HK-2 (cell line): ENCODE data around the gene SPSB4.

Experiments
- DNase-seq: peaks from one replicate; pipeline ENCODE4 v3.0.0-alpha.2; 2018; ENCODE audit not compliant: unreplicated experiment

The SPSB4 gene

GRCh38 chr3:141076036-141076773 lies 25.1 kb downstream of the SPSB4 start:
- DNase-seq, result no peak

- DNase-seq, result no peak
Measured at GRCh38 chr3:141076797-141077571, 25.8 kb downstream of the SPSB4 start.

- DNase-seq, result no peak
Measured at GRCh38 chr3:141077631-141078030, 26.5 kb downstream of the SPSB4 start.

- no peak for DNase-seq
Measured at GRCh38 chr3:141078200-141078599, 27.1 kb downstream of the SPSB4 start.

GRCh38 chr3:141080431-141080830 lies 29.3 kb downstream of the SPSB4 start:
- no peak for DNase-seq

- no peak for DNase-seq
Measured at GRCh38 chr3:141081141-141081795, 30.1 kb downstream of the SPSB4 start.

- no peak for DNase-seq
Measured at GRCh38 chr3:141082064-141082463, 30.9 kb downstream of the SPSB4 start.

GRCh38 chr3:141083226-141083625 lies 32.1 kb downstream of the SPSB4 start:
- no peak for DNase-seq

- no peak for DNase-seq
Measured at GRCh38 chr3:141083836-141084649, 32.9 kb downstream of the SPSB4 start.

- no peak for DNase-seq
Measured at GRCh38 chr3:141085343-141086070, 34.4 kb downstream of the SPSB4 start.

GRCh38 chr3:141086188-141086587 lies 35.0 kb downstream of the SPSB4 start:
- DNase-seq, result no peak

- peak; percentile 10 for DNase-seq
Measured at GRCh38 chr3:141087076-141087777, 36.1 kb downstream of the SPSB4 start.

GRCh38 chr3:141087778-141088130 lies 36.6 kb downstream of the SPSB4 start:
- DNase-seq, result no peak

- DNase-seq, result no peak
Measured at GRCh38 chr3:141089339-141090152, 38.4 kb downstream of the SPSB4 start.

GRCh38 chr3:141091426-141091825 lies 40.3 kb downstream of the SPSB4 start:
- no peak for DNase-seq

GRCh38 chr3:141092663-141093062 lies 41.5 kb downstream of the SPSB4 start:
- no peak for DNase-seq

GRCh38 chr3:141093397-141093796 lies 42.2 kb downstream of the SPSB4 start:
- no peak for DNase-seq

GRCh38 chr3:141093971-141094684 lies 43.0 kb downstream of the SPSB4 start:
- no peak for DNase-seq
